Measurements from ENCODE around the gene ESYT2. TPM values are rescaled to one million over a fixed set of nuclear protein-coding genes. Genes with fewer than 3 reads are reported as not detected.
A peak's percentile ranks its signal among the peaks of the same experiment; 100 is the strongest.

ESYT2 gene
- total and polyA plus RNA-seq, 9 of the 15 experiments (the other 6 are each of a cell fraction or from before 2014, with no cell fraction given) = 5.8 to 86.9 (median 64.7) TPM

DNA sequence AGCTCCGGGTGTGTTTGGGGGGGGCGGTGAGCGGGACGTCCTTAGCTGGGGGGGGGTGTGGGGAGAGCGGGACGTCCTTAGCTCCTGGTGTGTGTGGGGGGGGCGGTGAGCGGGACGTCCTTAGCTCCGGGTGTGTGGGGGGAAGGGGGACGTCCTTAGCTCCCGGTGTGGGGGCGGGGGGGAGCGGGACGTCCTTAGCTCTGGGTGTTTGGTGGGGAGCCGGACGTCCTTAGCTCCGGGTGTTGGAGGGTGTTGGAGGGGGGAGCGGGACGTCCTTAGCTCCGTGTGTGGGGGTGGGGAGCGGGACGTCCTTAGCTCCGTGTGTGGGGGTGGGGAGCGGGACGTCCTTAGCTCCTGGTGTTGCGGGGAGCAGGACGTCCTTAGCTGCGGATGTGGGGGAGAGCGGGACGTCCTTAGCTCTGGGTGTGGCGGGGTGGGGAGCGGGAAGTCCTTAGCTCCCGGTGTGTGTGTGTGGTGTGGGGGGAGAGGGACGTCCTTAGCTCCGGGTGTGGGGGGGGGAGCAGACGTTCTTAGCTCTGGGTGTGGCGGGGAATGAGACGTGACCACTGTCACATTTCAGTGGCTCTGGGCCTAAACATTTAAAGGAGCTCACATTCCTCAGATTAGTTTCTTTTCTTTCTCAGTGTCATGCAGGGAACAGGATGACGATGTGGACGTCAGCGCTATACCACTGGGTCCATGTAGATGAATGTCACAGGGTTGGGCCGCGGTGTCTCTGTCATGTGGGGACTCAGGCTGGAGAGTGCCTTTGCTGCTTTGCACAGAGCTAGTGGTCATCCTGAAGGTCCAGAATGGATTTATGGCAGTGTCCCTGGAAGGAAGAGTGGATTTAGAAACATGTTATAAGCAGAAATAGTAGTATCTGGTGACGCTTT is 34.5 kb upstream of the ESYT2 start (continued):
- TF ChIP-seq, protein P1, sequence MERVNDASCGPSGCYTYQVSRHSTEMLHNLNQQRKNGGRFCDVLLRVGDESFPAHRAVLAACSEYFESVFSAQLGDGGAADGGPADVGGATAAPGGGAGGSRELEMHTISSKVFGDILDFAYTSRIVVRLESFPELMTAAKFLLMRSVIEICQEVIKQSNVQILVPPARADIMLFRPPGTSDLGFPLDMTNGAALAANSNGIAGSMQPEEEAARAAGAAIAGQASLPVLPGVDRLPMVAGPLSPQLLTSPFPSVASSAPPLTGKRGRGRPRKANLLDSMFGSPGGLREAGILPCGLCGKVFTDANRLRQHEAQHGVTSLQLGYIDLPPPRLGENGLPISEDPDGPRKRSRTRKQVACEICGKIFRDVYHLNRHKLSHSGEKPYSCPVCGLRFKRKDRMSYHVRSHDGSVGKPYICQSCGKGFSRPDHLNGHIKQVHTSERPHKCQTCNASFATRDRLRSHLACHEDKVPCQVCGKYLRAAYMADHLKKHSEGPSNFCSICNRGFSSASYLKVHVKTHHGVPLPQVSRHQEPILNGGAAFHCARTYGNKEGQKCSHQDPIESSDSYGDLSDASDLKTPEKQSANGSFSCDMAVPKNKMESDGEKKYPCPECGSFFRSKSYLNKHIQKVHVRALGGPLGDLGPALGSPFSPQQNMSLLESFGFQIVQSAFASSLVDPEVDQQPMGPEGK (CRISPR knock-in tag; IDR thresholded peaks at IDR 0.05; ENCODE audit: borderline replicate concordance) = no peak
- TF ChIP-seq RBM14 (IDR thresholded peaks at IDR 0.05; ENCODE audit: borderline replicate concordance, insufficient read depth, low read depth, low read length) = no peak
- no peak for TF ChIP-seq ZNF232 (CRISPR knock-in tag; IDR thresholded peaks at IDR 0.05)
- no peak for TF ChIP-seq ZNF75A (CRISPR knock-in tag; IDR thresholded peaks at IDR 0.05)
- TF ChIP-seq NR2C1 (IDR thresholded peaks at IDR 0.05) = no peak
- TF ChIP-seq NR2C1 (tag; IDR thresholded peaks at IDR 0.05) = no peak
- TF ChIP-seq MECOM (CRISPR knock-in tag; IDR thresholded peaks at IDR 0.05) = no peak
- peak; percentile 87 for TF ChIP-seq ETV1 (tag; conservative IDR thresholded peaks at IDR 0.05; ENCODE audit: low read depth)
- TF ChIP-seq, protein P2, sequence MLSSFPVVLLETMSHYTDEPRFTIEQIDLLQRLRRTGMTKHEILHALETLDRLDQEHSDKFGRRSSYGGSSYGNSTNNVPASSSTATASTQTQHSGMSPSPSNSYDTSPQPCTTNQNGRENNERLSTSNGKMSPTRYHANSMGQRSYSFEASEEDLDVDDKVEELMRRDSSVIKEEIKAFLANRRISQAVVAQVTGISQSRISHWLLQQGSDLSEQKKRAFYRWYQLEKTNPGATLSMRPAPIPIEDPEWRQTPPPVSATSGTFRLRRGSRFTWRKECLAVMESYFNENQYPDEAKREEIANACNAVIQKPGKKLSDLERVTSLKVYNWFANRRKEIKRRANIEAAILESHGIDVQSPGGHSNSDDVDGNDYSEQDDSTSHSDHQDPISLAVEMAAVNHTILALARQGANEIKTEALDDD (IDR thresholded peaks at IDR 0.05) = no peak; the same call in 1 of the 2 replicates
- TF ChIP-seq NEUROD1 (IDR thresholded peaks at IDR 0.05; ENCODE audit: borderline replicate concordance, low read depth, low read length, partially characterized antibody) = peak; percentile 76
- TF ChIP-seq, protein P3, sequence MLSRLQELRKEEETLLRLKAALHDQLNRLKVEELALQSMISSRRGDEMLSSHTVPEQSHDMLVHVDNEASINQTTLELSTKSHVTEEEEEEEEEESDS (CRISPR knock-in tag; IDR thresholded peaks at IDR 0.05) = no peak
- TF ChIP-seq GTF2F1 (IDR thresholded peaks at IDR 0.05; ENCODE audit: low read depth, low read length) = no peak
- no peak for TF ChIP-seq PRPF4 (IDR thresholded peaks at IDR 0.05; ENCODE audit: insufficient read depth, low read depth, low read length, poor library complexity, severe bottlenecking)
- no peak for TF ChIP-seq GATA2 (CRISPR knock-in tag; IDR thresholded peaks at IDR 0.05)
- TF ChIP-seq, protein P4, sequence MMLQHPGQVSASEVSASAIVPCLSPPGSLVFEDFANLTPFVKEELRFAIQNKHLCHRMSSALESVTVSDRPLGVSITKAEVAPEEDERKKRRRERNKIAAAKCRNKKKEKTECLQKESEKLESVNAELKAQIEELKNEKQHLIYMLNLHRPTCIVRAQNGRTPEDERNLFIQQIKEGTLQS (IDR thresholded peaks at IDR 0.05) = peak; percentile 58
- TF ChIP-seq, protein P4 (CRISPR knock-in tag; conservative IDR thresholded peaks at IDR 0.05) = no peak
- peak in 1 of 2 experiments; percentile 92; a peak in 2 of 4 replicates for TF ChIP-seq ZNF639 (CRISPR knock-in tag; conservative IDR thresholded peaks at IDR 0.05 in 1 of 2, IDR thresholded peaks at IDR 0.05 in 1 of 2)
- no peak for TF ChIP-seq BRF2 (IDR thresholded peaks at IDR 0.05; ENCODE audit: borderline replicate concordance, insufficient read depth, insufficient read length)
- TF ChIP-seq PTTG1 (tag; IDR thresholded peaks at IDR 0.05; ENCODE audit: low read depth) = no peak
- peak; percentile 55; the same call in 1 of the 2 replicates for TF ChIP-seq TCF3 (CRISPR knock-in tag; IDR thresholded peaks at IDR 0.05)

All from K562 (cell line).